DMS114 treated with DMSO at 0.1 percent for 48 hours (cell line): ENCODE measurements around the gene SPHK2.
"Not testable (repeated sequence)": the region's sequence is repeated elsewhere in the genome, so short reads cannot be mapped to it uniquely, and the experiment has no call there.

Experiments used
- DNase-seq: peaks from one replicate; lab custom pipeline; 2025; ENCODE audit not compliant: unreplicated experiment; lab: John Stamatoyannopoulos, UW

Gene SPHK2, protein sequence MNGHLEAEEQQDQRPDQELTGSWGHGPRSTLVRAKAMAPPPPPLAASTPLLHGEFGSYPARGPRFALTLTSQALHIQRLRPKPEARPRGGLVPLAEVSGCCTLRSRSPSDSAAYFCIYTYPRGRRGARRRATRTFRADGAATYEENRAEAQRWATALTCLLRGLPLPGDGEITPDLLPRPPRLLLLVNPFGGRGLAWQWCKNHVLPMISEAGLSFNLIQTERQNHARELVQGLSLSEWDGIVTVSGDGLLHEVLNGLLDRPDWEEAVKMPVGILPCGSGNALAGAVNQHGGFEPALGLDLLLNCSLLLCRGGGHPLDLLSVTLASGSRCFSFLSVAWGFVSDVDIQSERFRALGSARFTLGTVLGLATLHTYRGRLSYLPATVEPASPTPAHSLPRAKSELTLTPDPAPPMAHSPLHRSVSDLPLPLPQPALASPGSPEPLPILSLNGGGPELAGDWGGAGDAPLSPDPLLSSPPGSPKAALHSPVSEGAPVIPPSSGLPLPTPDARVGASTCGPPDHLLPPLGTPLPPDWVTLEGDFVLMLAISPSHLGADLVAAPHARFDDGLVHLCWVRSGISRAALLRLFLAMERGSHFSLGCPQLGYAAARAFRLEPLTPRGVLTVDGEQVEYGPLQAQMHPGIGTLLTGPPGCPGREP

DNA sequence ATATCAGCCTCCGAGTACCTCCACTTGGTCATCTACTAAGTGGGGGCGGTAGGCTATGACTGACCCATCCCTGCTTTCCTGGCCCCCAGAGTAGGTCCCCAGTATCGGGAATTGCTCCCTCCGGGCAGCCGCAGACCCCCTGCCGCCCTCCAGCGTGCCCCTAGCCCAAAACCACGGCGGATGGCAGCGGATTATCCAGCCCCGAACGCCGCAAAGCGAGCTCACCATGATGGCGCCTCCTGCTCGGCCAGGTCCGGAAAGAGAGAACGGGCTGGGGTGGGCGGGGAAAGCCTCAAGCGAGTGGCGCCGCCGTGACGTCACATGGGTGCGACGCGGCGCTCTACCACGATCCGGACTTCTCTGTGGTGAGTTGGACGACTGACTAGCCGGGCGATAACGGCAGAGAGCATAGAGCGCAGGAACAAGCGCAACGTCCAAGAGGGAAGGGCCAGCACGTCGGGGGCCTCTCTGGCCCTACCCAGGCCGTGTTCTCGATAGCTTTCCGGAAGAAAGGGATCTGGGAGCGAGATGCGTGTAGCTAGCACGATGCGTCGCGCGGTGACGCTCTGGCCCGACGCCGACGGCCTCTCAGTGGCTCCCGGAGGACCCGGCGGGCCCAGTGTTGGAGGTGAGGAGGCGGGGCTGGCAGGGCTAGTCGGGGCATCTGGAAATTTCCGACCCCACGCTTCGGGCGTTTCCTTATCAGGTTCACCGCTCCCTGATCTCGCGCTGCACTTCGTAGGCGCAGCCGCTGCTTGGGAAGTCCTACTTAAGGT, at the start of gene SPHK2, which contains the start of gene RPL18:
Gene SPHK2 (plus strand): TSS at position 591 of the 776 bp plus-strand sequence. CDS start 1,009 bp downstream, outside the sequence.
Gene RPL18 (minus strand): TSS at position 263 of the 776 bp plus-strand sequence. CDS start 35 bp downstream, at position 228.
- DNase-seq: peak; percentile 93

DNA sequence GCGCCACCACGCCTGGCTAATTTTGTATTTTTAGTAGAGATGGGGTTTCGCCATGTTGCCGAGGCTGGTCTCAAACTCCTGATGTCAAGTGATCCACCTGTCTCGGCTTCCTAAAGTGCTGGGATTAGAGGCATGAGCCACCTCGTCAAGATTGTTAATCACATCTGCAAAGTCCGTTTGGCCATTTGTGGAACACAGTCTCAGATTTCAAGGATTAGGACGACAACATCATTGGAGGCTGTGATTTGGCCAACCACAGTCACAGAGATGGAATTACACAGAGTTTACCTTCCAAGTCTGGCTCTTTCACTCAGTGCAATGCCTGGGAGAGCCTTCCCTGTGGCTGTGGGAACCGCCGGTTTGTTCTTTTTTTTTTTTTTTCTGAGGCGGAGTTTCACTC, 49.5 kb upstream of the SPHK2 start:
- DNase-seq: no peak

DNA sequence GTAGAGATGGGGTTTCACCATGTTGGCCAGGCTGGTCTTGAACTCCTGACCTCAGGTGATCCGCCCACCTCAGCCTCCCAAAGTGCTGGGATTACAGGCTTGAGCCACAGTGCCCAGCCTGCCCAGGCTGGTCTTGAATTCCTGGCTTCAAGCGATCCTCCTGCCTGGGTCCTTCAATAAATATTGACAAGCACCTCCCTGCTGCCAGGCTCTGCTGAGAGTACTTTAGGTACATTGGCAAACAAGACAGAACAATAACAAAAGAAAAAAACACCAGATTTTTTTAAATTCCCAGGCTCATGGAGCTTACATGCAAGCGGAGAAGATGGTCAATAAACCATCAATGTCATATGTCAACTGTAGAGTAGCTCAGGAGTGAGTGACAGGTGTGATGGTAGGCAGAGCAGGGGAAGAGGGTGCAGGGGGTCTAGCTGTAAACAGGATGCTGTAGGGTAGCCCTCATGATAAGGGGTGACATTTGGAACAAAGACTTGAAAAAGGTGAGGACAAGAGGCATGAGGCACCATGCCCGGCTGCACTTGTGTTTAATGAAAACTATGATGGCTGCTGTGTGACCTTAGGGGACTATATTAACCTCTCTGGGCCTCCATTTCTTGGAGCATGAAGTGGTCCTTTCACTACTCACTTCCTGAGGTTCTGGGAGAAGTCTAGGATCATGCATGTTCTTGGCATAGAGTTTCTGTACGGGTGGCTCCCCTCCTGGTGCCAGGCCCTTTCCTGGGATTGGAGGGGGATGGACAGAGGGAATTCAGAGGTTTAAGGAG, 47.7 kb upstream of the SPHK2 start:
- no peak for DNase-seq

DNA sequence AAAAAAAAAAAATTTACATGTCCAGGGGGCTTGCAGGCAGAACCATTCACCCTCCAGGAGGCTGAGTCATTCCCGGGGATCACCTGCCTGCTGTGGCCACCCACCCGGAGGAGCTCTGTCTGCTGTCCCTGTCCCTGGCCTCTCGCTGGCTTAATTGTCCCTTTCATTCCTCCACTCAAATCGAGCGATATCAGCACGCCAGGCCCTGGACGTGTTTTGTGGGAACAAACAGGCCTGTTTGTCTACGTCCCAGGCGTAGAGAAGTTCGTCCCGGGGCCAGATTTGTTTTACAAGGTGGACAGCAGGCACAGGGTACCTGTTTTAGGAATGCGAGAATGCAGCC, 46.2 kb upstream of the SPHK2 start:
- no peak for DNase-seq

DNA sequence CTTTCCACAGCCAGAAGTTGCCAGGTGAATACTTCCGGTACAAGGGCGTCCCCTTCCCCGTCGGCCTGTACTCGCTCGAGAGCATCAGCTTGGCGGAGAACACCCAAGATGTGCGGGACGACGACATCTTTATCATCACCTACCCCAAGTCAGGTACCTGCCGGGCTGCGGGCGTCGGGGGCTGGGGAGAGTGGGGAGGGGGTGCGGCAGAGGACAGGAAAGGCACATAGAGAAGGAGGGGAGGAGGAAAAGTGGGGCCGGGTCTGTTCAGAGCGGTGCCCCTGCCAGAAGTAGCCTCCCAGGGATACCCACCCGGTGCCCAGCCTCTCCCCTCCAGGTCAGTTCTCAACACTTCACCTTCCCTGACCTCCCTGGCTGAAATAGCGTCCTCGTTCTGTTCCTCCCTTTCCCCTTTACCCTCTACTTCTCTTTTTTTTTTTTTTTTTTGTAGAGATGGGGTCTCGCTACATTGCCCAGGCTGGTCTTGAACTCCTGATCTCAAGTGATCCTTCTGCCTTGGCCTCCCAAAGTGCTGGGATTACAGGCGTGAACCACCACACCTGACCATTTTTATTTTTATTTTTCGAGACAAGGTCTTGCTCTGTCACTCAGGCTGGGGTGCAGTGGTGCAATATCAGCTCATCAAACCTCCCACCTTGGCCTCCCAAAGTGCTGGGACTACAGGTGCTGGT, 43.2 kb upstream of the SPHK2 start:
- no peak for DNase-seq

DNA sequence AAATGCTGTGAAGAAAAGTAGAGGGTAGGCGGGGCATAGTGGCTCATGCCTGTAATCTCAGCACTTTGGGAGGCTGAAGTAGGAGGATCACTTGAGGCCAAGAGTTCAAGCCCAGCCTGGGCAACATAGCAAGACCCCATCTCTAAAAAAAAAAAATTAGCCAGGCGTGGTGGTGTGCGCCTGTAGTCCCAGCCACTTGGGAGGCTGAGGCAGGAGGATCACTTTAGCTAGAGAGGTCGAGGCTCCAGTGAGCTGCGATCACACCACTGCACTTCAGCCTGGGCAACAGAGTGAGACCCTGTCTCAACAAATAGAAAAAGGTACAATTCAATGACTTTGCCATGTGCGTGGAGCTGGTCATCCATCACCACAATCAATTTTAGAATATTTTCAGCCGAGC, 41.4 kb upstream of the SPHK2 start:
- DNase-seq: not testable (repeated sequence)

DNA sequence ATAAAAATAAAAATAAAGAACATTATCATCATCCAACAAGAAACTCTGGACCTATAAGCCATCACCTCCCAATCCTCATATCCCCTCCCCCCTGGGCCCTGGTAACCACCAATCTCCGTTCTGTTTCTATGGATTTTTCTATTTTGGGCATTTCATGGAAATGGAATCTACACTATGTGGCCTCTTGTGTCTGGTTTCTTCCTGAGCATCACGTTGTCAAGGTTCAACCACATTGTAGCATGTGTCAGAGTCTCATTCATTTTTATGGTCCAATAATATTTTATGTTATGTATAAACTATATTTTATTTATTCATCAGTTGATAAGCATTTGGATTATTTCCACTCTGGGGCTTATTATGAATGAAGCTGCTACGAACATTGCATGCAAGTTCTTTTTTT, 40.4 kb upstream of the SPHK2 start:
- no peak for DNase-seq

DNA sequence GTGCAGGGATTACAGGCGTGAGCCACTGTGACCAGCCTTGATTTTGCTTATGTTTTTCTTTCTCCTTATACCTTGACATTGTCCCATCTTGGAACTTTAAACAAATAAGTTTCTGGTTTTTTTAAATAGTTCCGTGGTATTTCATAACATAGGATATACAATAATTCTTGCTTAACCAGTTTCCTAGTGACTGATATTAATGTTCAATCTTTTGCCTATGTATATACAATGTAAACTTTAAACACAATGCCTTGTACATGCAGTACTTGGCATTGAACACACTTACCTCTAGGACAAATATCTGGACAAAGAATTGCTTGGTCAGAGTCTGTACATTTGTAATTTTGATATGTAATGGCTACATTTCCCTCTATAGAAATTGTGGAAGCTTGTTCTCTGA, 37.1 kb upstream of the SPHK2 start:
- DNase-seq: no peak

DNA sequence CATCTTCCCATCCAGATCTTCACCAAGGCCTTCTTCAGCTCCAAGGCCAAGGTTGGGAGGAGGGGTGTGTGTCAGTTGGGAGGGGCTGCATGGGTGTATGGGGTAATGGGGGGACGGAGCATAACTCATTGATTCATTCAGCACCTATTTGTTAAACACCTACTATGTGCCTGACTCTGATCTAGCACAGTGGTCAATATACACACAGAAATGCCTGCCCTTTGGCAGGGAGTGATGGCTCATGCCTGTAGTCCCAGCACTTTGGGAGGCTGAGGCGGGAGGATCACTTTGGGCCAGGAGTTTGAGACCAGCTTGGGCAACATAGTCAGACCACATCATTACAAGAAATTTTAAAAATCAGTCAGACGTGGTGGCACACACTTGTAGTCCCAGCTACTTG, 31.9 kb upstream of the SPHK2 start:
- no peak for DNase-seq

DNA sequence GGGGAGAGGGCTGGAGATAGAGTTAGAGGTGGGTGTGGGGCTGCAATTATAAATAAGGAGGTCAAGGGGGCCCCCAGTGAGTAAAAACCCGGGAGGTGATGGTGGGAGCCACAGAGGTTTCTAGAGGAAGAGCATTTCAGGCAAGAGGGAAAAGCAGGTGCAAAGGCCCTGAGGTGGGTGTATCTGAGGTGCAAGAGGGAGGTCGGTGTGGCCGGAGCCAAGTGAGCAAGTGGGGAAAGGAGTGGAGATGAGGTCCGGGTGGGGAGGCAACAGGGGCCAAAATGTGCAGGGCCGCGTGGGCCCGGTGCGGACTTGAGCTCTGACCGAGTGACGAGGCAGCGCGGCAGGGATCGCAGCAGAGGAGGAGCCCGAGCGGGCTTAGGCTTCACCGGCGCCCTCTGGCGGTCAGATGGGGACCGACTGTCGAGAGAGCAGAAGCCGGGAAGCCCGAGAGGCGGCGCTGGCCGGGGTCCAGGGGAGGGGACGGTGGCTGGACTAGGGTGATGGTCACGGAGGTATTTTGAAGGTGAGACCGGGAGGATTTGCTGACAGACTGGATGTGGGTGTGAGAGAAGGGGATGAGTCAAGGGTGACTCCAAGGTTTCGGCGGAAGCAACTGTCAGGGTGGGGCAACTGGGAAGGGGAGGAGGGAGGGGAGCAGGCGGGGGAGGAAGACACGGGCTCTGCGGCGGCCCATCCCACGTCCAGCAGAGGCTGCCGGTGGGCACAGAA, 30.5 kb upstream of the SPHK2 start:
- DNase-seq: peak; percentile 51

DNA sequence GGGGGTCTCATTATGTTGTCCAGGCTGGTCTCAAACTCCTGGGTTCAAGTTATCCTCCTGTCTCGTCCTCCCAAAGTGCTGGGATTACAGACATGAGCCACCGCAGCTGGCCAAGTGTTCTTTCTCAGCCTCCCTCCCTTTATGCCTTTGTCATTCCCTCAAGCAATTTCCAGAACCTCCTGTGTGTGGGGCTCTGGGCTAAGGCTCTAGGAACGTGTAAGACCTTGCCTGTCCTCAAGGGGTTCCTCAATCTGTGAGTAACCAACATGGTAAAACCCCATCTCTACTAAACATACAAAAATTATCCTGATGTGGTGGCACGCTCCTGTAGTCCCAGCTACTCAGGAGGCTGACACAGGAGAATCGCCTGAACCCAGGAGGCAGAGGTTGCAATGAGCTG, 28.3 kb upstream of the SPHK2 start:
- DNase-seq: no peak

DNA sequence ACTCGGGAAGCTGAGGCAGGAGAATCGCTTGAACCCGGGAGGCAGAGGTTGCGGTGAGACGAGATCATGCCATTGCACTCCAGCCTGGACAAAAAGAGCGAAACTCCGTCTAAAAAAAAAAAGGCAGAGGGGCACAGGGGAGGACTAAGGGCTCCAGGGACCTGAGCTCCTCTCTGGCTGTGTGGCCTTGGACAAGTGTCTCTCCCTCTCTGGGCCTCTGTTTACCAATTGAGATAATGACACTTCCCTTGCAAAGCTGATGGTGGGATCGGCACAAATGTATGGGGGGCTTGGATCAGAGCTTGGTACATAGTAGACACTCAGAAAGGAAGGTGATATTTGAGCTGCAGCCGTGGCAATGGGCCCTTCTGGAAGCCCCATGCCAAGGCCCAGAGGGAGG, 24.1 kb upstream of the SPHK2 start:
- DNase-seq: no peak

DNA sequence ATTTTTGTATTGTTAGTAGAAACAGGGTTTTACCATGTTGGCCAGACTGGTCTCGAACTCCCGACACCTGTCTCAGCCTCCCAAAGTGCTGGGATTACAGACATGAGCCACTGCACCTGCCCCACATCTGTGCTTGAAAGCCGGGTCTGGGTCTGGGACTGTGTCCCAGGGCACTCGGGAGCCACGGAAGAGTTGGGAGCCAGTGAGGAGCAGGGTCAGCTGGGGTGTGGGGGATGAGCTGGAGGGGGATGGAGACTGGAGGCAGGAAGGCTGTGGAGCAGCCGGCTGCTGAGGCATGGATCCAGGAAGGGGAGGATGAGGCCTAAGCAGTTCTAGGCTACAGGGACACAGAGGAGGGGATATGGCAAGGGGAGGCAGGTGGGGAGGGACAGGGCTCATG, 23.5 kb upstream of the SPHK2 start:
- DNase-seq: no peak

DNA sequence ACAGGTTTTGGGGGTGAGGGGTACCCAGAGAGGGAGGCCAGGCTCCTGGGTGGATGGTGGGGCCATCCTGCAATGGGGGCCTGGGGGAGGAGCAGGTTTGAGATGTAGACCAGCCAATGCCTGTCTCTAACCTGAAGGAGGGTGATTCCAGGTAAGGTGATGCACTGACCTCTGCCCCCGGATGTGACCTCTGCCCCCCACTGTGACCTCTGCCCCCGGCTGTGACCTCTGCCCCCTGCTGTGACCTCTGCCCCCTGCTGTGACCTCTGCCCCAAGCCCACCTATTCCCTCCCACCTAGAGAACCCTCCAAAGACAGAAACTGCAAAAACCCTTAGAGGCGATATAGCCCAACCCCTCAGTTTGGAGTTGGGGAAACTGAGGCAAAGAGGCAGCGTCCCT, 23.1 kb upstream of the SPHK2 start:
- no peak for DNase-seq

DNA sequence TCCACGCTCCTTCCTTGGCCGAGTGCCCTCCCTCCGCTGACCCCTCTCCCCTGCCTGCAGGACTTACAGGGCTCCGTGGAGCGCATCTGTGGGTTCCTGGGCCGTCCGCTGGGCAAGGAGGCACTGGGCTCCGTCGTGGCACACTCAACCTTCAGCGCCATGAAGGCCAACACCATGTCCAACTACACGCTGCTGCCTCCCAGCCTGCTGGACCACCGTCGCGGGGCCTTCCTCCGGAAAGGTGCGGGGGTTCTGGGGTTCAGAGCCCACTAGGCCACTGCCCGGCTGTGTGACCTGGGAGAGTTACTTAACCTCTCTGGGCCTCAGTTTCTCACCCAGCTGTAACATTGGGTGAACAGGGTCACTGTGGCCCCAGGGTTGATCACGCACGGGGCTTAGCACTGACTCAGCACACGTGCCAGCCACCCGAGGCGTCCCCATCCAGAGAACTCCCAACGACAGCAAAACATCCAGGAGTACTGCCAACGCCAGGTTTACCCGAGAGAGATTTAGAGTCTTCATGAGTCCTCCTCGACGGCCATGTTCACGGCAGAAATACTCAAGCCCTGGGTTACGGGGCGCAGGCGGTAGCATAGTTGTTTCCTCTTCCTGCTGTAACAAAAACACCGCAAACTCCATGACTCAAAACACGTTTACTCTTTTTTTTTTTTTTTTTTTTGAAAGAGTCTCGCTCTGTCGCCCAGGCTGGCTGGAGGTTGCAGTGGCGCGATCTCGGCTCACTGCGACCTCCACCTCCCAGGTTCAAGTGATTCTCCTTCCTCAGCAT, 22.4 kb upstream of the SPHK2 start:
- no peak for DNase-seq

DNA sequence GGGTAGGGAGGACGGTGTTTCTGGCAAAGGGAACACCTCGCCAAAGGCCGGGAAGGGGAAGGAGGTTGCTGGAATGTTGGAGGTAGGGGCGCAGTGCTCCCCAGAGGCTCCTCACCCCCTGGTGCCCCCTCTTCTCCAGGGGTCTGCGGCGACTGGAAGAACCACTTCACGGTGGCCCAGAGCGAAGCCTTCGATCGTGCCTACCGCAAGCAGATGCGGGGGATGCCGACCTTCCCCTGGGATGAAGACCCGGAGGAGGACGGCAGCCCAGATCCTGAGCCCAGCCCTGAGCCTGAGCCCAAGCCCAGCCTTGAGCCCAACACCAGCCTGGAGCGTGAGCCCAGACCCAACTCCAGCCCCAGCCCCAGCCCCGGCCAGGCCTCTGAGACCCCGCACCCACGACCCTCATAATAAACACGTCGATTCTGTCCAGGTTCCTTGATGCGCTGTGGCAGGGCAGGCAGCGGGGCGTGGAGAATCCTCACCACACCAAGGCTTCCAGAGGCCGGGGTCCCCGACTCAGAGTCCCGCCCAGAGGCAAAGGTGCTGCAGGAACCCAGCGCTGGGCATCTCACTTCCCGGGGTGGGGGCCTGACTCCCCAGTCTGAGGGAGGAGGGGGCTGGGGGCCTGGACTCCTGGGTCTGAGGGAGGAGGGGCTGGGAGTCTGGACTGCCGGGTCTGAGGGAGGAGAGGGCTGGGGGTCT, 20.2 kb upstream of the SPHK2 start:
- DNase-seq: no peak

DNA sequence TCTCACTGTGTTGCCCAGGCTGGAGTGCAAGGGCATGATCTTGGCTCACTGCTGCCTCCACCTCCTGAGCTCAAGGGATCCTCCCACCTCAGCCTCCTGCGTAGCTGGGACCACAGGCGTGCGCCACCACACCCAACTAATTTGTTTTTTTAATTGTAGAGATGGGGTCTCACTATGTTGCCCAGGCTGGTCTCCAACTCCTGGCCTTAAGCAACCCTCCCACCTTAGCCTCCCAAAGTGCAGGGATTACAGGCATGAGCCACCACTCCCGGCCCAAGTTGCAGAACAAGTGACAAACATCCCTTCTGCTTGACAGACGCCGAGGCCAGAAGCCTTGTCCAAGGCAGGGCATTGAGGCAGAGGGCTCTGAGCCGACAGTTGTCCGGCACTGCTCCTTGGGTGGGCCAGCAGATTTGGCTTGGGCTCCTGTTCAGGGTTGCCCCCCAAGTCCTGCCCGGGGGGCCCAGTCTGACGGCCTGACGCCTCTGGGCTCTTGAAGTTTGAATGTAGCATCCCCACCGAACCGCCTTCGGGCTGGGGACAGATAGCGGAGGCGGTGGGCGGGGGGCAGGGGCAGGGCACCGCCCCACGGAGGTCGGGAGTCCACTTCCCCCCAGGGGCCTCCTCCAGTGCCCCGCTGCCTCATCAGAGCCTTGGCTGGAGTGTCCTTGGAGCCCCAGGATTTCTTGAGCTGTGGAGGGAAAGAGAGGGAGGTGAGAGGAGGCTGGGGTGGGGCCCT, 18.5 kb upstream of the SPHK2 start:
- no peak for DNase-seq

DNA sequence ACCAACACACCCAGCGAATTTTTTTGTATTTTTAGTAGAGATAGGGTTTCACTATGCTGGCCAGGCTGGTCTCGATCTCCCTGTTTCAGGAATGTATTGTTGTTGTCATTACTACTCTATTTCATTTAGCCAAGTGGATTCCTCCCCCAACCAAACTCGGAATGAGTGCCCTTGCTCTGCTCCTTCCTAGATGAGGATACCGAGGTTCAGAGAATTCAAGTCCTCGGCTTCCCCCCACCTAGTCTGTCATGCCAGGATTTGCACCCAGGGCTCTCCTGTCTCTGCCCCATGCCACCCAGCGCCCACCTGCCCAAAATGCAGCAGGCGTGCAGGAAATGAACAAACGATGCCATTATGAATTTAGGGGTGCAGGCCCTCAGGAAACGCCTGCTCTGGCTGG, 16.3 kb upstream of the SPHK2 start:
- DNase-seq: no peak
